HepG2 (cell line): Measurements from ENCODE around the gene PLPPR5. TPM values are rescaled to one million over a fixed set of nuclear protein-coding genes. Genes with fewer than 3 reads are reported as not detected.

ENCODE experiments used
- ATAC-seq: fragments of 200-7000 bp; cut with Tn5 transposase; 3 replicates; pipeline ENCODE4 v1.9.1; 2020; ENCODE audit warnings: mild to moderate bottlenecking, moderate library complexity
- BruUV-seq: library from RNA; stranded (reverse); fragments of 400-500 nt; replicated peaks from 2 replicates; lab custom pipeline; 2021; lab: Mats Ljungman, UMichigan
- CTCF ChIA-PET: fragments of 300-600 bp; formaldehyde crosslinking; extraction: SDS; loops from one replicate; lab custom pipeline; 2021; ENCODE audit warnings: low total read pairs, inconsistent platforms, low intra/inter-chr PET ratio; lab: Yijun Ruan, JAX
- POLR2A ChIA-PET: fragments of 350-600 bp; sonication (Branson Sonifier 250); formaldehyde crosslinking; loops from one replicate; lab custom pipeline; 2020; ENCODE audit warnings: antibody characterized with exemption, inconsistent platforms; lab: Yijun Ruan, JAX
- DNase-seq: peaks from one replicate; pipeline ENCODE4 v3.0.0-alpha.2; 2015; ENCODE audit warnings: low spot score
- FAIRE-seq: peaks from 3 replicates; lab custom pipeline; 2011; peaks lifted over from hg19 to GRCh38; lab: Jason Lieb, UNC
- H2AFZ ChIP-seq: one replicate; pipeline ENCODE4 v1.6.1; 2011; ENCODE audit warnings: low read length, inconsistent platforms
- H3K27ac ChIP-seq: fragments of 300-600 bp; 3 replicates; pipeline ENCODE4 v1.8.0; 2011; ENCODE audit warnings: mixed run types, mild to moderate bottlenecking, mixed read lengths, low read length, inconsistent platforms; ENCODE audit not compliant: insufficient read depth; ENCODE audit errors: extremely low read length
- H3K27me3 ChIP-seq, 2 experiments: fragments of 200-600 bp in 1 of 2; 2 replicates in 1 of 2; 3 replicates in 1 of 2; pipeline versions ENCODE4 v1.6.0 to v1.8.0; 2011; ENCODE audit warnings: low read length in 2 of 2, mild to moderate bottlenecking in 2 of 2, moderate library complexity in 2 of 2, inconsistent platforms in 1 of 2; ENCODE audit not compliant: insufficient read depth in 2 of 2, control insufficient read depth in 1 of 2
- H3K36me3 ChIP-seq, 2 experiments: fragments of 200-600 bp in 1 of 2; replicated peaks in 1 of 2; 2 replicates in 1 of 2; 3 replicates in 1 of 2; pipeline versions ENCODE4 v1.5.1 to v1.8.0; 2011; ENCODE audit warnings: low read length in 2 of 2, inconsistent platforms in 1 of 2; ENCODE audit not compliant: insufficient read depth in 2 of 2, control insufficient read depth in 1 of 2
- H3K4me1 ChIP-seq: 2 replicates; pipeline ENCODE4 v1.5.1; 2012; ENCODE audit warnings: low read length, inconsistent platforms; ENCODE audit not compliant: insufficient read depth
- H3K4me2 ChIP-seq: 2 replicates; pipeline ENCODE4 v1.6.0; 2011; ENCODE audit warnings: low read depth, low read length, inconsistent platforms
- H3K4me3 ChIP-seq, 3 experiments: fragments of 200-600 bp in 1 of 3; sonication (generic), shearing (Covaris generic) in 1 of 3; replicated peaks in 1 of 3; 2 replicates each; pipeline ENCODE4 v1.5.1; 2011 to 2016; ENCODE audit warnings: low read length in 3 of 3, inconsistent platforms in 2 of 3, low read depth in 2 of 3, mild to moderate bottlenecking in 2 of 3, control low read depth in 1 of 3, mixed read lengths in 1 of 3; ENCODE audit not compliant: insufficient read depth in 1 of 3
- H3K79me2 ChIP-seq: one replicate; pipeline ENCODE4 v1.6.1; 2011; ENCODE audit warnings: low read length, inconsistent platforms; ENCODE audit not compliant: insufficient read depth
- H3K9ac ChIP-seq: 2 replicates; pipeline ENCODE4 v1.6.0; 2011; ENCODE audit warnings: mild to moderate bottlenecking, low read depth, low read length, inconsistent platforms; ENCODE audit not compliant: insufficient read depth
- H3K9me3 ChIP-seq: 2 replicates; pipeline ENCODE4 v1.5.1; 2012; ENCODE audit warnings: mild to moderate bottlenecking, low read length
- H4K20me1 ChIP-seq: 2 replicates; pipeline ENCODE4 v1.6.0; 2011; ENCODE audit warnings: inconsistent platforms, mild to moderate bottlenecking, low read length, moderate library complexity; ENCODE audit not compliant: insufficient read depth
- MAFF ChIP-seq: IDR thresholded peaks from 2 replicates; pipeline ENCODE4 v1.6.1; 2011; ENCODE audit warnings: low read depth, low read length, improper control_type of control experiment
- MAFK ChIP-seq, 2 experiments: IDR thresholded peaks in 1 of 2; conservative IDR thresholded peaks in 1 of 2; 2 replicates each; pipeline ENCODE4 v1.6.1; 2011; ENCODE audit warnings: improper control_type of control experiment in 2 of 2, low read length in 2 of 2
- PCBP2 ChIP-seq: fragments of 200-400 bp; formaldehyde crosslinking; optimal IDR thresholded peaks from 2 replicates; pipeline ENCODE3; 2018; ENCODE audit warnings: low read length, low read depth; ENCODE audit not compliant: poor library complexity, severe bottlenecking
- TOE1 ChIP-seq: sonication (generic); formaldehyde crosslinking; IDR thresholded peaks from 2 replicates; pipeline ENCODE4 v1.4.0; 2020; ENCODE audit warnings: mild to moderate bottlenecking, missing genetic modification reagents
- TRIM24 ChIP-seq: sonication (generic); formaldehyde crosslinking; IDR thresholded peaks from 2 replicates; pipeline ENCODE4 v1.8.0; 2022; ENCODE audit warnings: mild to moderate bottlenecking, missing genetic modification reagents
- ZNF75D ChIP-seq: sonication (generic); formaldehyde crosslinking; IDR thresholded peaks from 2 replicates; pipeline ENCODE4 v1.8.1; 2023; ENCODE audit warnings: missing genetic modification reagents, mild to moderate bottlenecking, borderline replicate concordance
- ZNF761 ChIP-seq: sonication (generic); formaldehyde crosslinking; conservative IDR thresholded peaks from 2 replicates; pipeline ENCODE4 v1.4.0; 2020; ENCODE audit warnings: mild to moderate bottlenecking, missing genetic modification reagents
- WGBS: methylation state at CpG from one replicate; pipeline ENCODE4 v1.1.6; 2017; ENCODE audit warnings: low lambda C conversion rate; 5-methylcytosine and 5-hydroxymethylcytosine counted together
- in situ Hi-C: cut with HindIII; loops from 2 replicates; pipeline ENCODE4 v1.10.0; 2017; ENCODE audit warnings: low pct_unique_long_range_greater_than_20kb; ENCODE audit not compliant: extremely low pct_ligation_motif_present
- intact Hi-C: fragments of 100-400 bp; cut with micrococcal nuclease; formaldehyde crosslinking; loops from one replicate; pipeline ENCODE4 v1.10.0; 2022; ENCODE audit not compliant: unreplicated experiment
- polyA plus RNA-seq, 8 experiments: library from polyadenylated mRNA; depleted of rRNA in 3 of 8; stranded (reverse) in 7 of 8; unstranded in 1 of 8; fragments of >200 nt; fragmentation: Illumina TruSeq in 4 of 8; extraction: Trizol in 4 of 8; gene quantifications; 2 replicates each; pipeline versions ENCODE4 v1.2.1 to v1.2.3, GENCODE V29; 2011 to 2016; ENCODE audit warnings: low read depth in 4 of 8, missing spikeins in 1 of 8, mixed read lengths in 1 of 8; ENCODE audit not compliant: insufficient read depth in 1 of 8
- total RNA-seq, 5 experiments: library from RNA; depleted of rRNA; stranded (reverse); fragments of >200 nt; fragmentation: Illumina TruSeq; extraction: Trizol; gene quantifications; 2 replicates each; pipeline ENCODE4 v1.2.3, GENCODE V29; 2016; ENCODE audit warnings: low read depth in 1 of 5
- TF ChIP-seq, protein P1 (sequence below), 2 experiments: sonication (generic) in 1 of 2; formaldehyde crosslinking in 1 of 2; IDR thresholded peaks; 2 replicates each; pipeline versions ENCODE4 v1.6.1 to v1.9.0; 2014 to 2022; ENCODE audit warnings: antibody characterized with exemption in 1 of 2, borderline replicate concordance in 1 of 2, inconsistent platforms in 1 of 2, low read depth in 1 of 2, missing genetic modification reagents in 1 of 2

Gene PLPPR5
- total and polyA plus RNA-seq, 2 of the 13 experiments (the other 11 are each of a cell fraction or from before 2014, with no cell fraction given): not detected

- no peak for TF ChIP-seq TOE1 (CRISPR knock-in tag)
- peak; percentile 90 to 93 for TF ChIP-seq MAFK (conservative IDR thresholded peaks at IDR 0.05 in 1 of 2, IDR thresholded peaks at IDR 0.05 in 1 of 2; ENCODE audit: low read length in 2 of 2)
- no peak for TF ChIP-seq ZNF75D (CRISPR knock-in tag)
- TF ChIP-seq MAFF: peak; percentile 90
- Histone ChIP-seq H3K36me3 (no peaks in the 10 kb centered on the region), H3K27ac (no peak overlapping the region), H4K20me1 (no peaks in the 10 kb centered on the region), H3K27me3 (peaks cover 0 to 3% of the 10 kb centered on the region in 2 experiments; a peak in 2 of 5 replicates), H3K9ac (no peak overlapping the region), H3K9me3 (no peaks in the 10 kb centered on the region), H3K4me3 (no peak overlapping the region), H2AFZ (no peak overlapping the region), H3K4me2 (no peak overlapping the region), H3K79me2 (no peaks in the 10 kb centered on the region), H3K4me1 (no peaks in the 10 kb centered on the region)
- WGBS: 6% methylated on average over 2 of the region's 2 CpGs
- in situ Hi-C loops: no loop called here
- ChIA-PET POLR2A (no interaction called here), CTCF (no interaction called here)
- no peak for DNase-seq
- BruUV-seq: no TSS peak
- ATAC-seq: no peak
- intact Hi-C loops: no loop called here
- FAIRE-seq: no peak
Measured at GRCh38 chr1:99010679-99011078, 6.0 kb upstream of the PLPPR5 start.

DNA sequence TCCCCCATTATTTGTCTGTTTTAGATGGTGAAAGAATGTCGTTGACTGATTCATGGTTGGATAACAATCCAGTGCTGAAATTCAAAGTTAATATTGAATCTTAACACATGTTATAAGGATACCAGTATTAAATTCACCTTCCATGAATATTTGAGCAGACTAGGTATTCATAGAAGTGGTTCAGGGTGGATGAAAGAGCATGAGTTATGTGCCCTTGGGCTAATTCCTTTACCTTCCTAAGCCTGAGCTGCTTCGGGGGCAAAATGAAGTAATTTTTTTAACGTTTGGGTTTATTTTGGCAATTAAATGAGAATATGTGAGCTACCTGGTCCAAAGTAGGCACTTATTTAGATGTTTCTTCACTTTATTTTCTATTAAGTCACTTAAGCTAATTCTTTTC lies 2.7 kb upstream of the PLPPR5 start:
- ChIA-PET POLR2A (no interaction called here), CTCF (no interaction called here)
- no peak overlapping the region for H3K4me3 ChIP-seq
- in situ Hi-C loops: no loop called here
- no peaks in the 10 kb centered on the region for H3K79me2 ChIP-seq
- no peaks in the 10 kb centered on the region for H3K4me1 ChIP-seq
- intact Hi-C loops: no loop called here
- no peak overlapping the region for H3K4me2 ChIP-seq
- BruUV-seq: no TSS peak
- DNase-seq (no peak), ATAC-seq (no peak), FAIRE-seq (no peak)
- H3K27ac ChIP-seq: no peak overlapping the region
- H3K27me3 ChIP-seq: peaks cover 2 to 17% of the 10 kb centered on the region in 2 experiments; a peak in 4 of 5 replicates
- H3K9ac ChIP-seq: no peak overlapping the region
- H3K9me3 ChIP-seq: no peaks in the 10 kb centered on the region
- no peaks in the 10 kb centered on the region for H3K36me3 ChIP-seq
- H2AFZ ChIP-seq: no peak overlapping the region
- 5% methylated on average over 3 of the region's 3 CpGs for WGBS
- H4K20me1 ChIP-seq: no peaks in the 10 kb centered on the region
- no peak for TF ChIP-seq TRIM24 (CRISPR knock-in tag)
- no peak for TF ChIP-seq PCBP2
- no peak for TF ChIP-seq ZNF761 (CRISPR knock-in tag)
- TF ChIP-seq, protein P1, sequence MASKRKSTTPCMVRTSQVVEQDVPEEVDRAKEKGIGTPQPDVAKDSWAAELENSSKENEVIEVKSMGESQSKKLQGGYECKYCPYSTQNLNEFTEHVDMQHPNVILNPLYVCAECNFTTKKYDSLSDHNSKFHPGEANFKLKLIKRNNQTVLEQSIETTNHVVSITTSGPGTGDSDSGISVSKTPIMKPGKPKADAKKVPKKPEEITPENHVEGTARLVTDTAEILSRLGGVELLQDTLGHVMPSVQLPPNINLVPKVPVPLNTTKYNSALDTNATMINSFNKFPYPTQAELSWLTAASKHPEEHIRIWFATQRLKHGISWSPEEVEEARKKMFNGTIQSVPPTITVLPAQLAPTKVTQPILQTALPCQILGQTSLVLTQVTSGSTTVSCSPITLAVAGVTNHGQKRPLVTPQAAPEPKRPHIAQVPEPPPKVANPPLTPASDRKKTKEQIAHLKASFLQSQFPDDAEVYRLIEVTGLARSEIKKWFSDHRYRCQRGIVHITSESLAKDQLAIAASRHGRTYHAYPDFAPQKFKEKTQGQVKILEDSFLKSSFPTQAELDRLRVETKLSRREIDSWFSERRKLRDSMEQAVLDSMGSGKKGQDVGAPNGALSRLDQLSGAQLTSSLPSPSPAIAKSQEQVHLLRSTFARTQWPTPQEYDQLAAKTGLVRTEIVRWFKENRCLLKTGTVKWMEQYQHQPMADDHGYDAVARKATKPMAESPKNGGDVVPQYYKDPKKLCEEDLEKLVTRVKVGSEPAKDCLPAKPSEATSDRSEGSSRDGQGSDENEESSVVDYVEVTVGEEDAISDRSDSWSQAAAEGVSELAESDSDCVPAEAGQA (IDR thresholded peaks at IDR 0.05; ENCODE audit: low read depth): no peak
- TF ChIP-seq, protein P1 (CRISPR knock-in tag; IDR thresholded peaks at IDR 0.05; ENCODE audit: borderline replicate concordance): no peak
